ENCODE measurements around the gene PPIF.

PPIF gene

GRCh38 chr10:79313911-79314439 lies 33.3 kb upstream of the PPIF start:
- no peak for DNase-seq

GRCh38 chr10:79314761-79315601 lies 32.3 kb upstream of the PPIF start:
- no peak for DNase-seq

GRCh38 chr10:79315602-79315920 lies 31.7 kb upstream of the PPIF start:
- DNase-seq = no peak

GRCh38 chr10:79316671-79317431 lies 30.4 kb upstream of the PPIF start:
- DNase-seq = peak; percentile 30

GRCh38 chr10:79318369-79318768 lies 28.9 kb upstream of the PPIF start:
- no peak for DNase-seq

GRCh38 chr10:79319115-79319771 lies 28.0 kb upstream of the PPIF start:
- no peak for DNase-seq

GRCh38 chr10:79320316-79320715 lies 27.0 kb upstream of the PPIF start:
- DNase-seq = no peak

GRCh38 chr10:79320820-79321493 lies 26.3 kb upstream of the PPIF start:
- peak; percentile 98 for DNase-seq

- DNase-seq = no peak
Observed at GRCh38 chr10:79321494-79321882, 25.8 kb upstream of the PPIF start.

GRCh38 chr10:79321951-79322350 lies 25.3 kb upstream of the PPIF start:
- DNase-seq = no peak

GRCh38 chr10:79322616-79323543 lies 24.4 kb upstream of the PPIF start:
- peak; percentile 86 for DNase-seq

- no peak for DNase-seq
Observed at GRCh38 chr10:79323602-79324001, 23.7 kb upstream of the PPIF start.

- no peak for DNase-seq
Observed at GRCh38 chr10:79324032-79324695, 23.1 kb upstream of the PPIF start.

- DNase-seq = no peak
Observed at GRCh38 chr10:79326361-79327089, 20.7 kb upstream of the PPIF start.

GRCh38 chr10:79327090-79327457 lies 20.2 kb upstream of the PPIF start:
- no peak for DNase-seq

- DNase-seq = no peak
Observed at GRCh38 chr10:79328147-79328701, 19.0 kb upstream of the PPIF start.

- DNase-seq = peak; percentile 62
Observed at GRCh38 chr10:79328737-79329504, 18.3 kb upstream of the PPIF start.

GRCh38 chr10:79329529-79329928 lies 17.7 kb upstream of the PPIF start:
- DNase-seq = no peak

GRCh38 chr10:79331226-79331625 lies 16.0 kb upstream of the PPIF start:
- no peak for DNase-seq
